Progenitor cell of endocrine pancreas (in vitro differentiated cells): Measurements from ENCODE around the gene RELB. TPM values are rescaled to one million over a fixed set of nuclear protein-coding genes. Genes with fewer than 3 reads are reported as not detected.

ENCODE experiments used
- DNase-seq: peaks from one replicate; pipeline ENCODE4 v3.0.0; 2021; ENCODE audit warnings: low spot score; ENCODE audit not compliant: unreplicated experiment
- H3K27ac Mint-ChIP-seq: 2 replicates; pipeline ENCODE4 v1.8.0; 2021; ENCODE audit warnings: mild to moderate bottlenecking, moderate library complexity, mixed read lengths
- H3K27me3 Mint-ChIP-seq: 2 replicates; pipeline ENCODE4 v1.8.0; 2021; ENCODE audit warnings: mixed read lengths
- H3K36me3 Mint-ChIP-seq: 2 replicates; pipeline ENCODE4 v1.8.0; 2022; ENCODE audit warnings: mixed read lengths; ENCODE audit not compliant: insufficient read depth
- H3K4me1 Mint-ChIP-seq: 2 replicates; pipeline ENCODE4 v1.8.0; 2021; ENCODE audit warnings: low read depth, mixed read lengths
- H3K4me3 Mint-ChIP-seq: 2 replicates; pipeline ENCODE4 v1.8.0; 2021; ENCODE audit warnings: low read depth, mild to moderate bottlenecking, moderate library complexity, mixed read lengths
- H3K9me3 Mint-ChIP-seq: 2 replicates; pipeline ENCODE4 v1.8.0; 2021; ENCODE audit warnings: low read depth, mixed read lengths
- total RNA-seq: library from RNA; stranded (reverse); gene quantifications from 2 replicates; pipeline ENCODE4 v1.2.1, GENCODE V29; 2021
- TF ChIP-seq, protein P1 (sequence below): fragments of 200-600 bp; sonication (generic); IDR thresholded peaks from one replicate; pipeline ENCODE4 v1.5.0; 2021; ENCODE audit warnings: antibody characterized with exemption, mild to moderate bottlenecking; ENCODE audit not compliant: unreplicated experiment

The RELB gene
- total RNA-seq, 1 donor from 2014 or later: 6.8 TPM

DNA sequence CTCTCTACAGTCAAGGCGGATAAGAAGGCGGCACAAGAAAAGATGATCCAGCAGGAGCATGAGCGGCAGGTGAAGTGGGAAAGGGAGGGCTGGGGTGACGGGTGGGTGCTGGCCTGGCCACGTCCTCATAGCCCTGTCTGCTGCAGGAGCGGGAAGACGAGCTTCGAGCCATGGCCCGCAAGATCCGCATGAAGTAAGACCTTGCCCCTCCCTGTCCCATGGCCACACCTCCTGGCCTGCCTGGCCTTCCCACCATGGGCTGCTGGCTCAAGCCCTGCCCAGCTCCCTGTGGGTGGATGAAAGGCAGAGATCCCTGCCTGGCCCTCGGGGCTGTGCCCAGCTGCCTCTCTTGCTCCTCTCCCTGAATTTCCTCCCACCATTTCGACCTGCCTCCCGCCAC, 67.8 kb downstream of the RELB start:
- Mint-ChIP-seq H3K27ac (no peak overlapping the region), H3K9me3 (no peaks in the 10 kb centered on the region), H3K27me3 (no peaks in the 10 kb centered on the region), H3K4me1 (no peaks in the 10 kb centered on the region), H3K36me3 (peaks cover 9% of the 10 kb centered on the region), H3K4me3 (no peak overlapping the region)
- DNase-seq: no peak
- TF ChIP-seq, protein P1, sequence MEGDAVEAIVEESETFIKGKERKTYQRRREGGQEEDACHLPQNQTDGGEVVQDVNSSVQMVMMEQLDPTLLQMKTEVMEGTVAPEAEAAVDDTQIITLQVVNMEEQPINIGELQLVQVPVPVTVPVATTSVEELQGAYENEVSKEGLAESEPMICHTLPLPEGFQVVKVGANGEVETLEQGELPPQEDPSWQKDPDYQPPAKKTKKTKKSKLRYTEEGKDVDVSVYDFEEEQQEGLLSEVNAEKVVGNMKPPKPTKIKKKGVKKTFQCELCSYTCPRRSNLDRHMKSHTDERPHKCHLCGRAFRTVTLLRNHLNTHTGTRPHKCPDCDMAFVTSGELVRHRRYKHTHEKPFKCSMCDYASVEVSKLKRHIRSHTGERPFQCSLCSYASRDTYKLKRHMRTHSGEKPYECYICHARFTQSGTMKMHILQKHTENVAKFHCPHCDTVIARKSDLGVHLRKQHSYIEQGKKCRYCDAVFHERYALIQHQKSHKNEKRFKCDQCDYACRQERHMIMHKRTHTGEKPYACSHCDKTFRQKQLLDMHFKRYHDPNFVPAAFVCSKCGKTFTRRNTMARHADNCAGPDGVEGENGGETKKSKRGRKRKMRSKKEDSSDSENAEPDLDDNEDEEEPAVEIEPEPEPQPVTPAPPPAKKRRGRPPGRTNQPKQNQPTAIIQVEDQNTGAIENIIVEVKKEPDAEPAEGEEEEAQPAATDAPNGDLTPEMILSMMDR: no peak

DNA sequence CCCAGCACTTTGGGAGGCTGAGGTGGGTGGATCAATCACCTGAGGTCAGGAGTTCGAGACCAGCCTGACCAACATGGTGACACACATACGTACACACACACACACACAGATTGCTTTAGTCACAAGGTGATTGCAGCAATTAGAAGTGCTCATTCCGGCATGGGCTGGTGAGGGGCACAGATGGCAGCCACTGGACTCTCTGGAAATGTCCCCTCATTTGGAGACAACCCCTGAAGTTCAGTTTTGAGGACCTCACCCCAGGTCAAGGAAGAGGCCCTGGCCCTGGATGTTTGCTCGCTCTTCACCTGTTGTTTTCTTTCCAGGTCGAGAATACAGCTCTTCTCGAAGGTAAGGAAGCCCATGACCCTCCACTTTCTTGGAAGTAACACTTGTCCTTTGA, 69.0 kb downstream of the RELB start:
- Mint-ChIP-seq H3K4me1 (peaks cover 2% of the 10 kb centered on the region), H3K4me3 (no peak overlapping the region), H3K36me3 (peaks cover 7% of the 10 kb centered on the region), H3K27ac (no peak overlapping the region), H3K27me3 (peaks cover 6% of the 10 kb centered on the region), H3K9me3 (no peaks in the 10 kb centered on the region)
- TF ChIP-seq, protein P1: no peak
- DNase-seq: no peak

DNA sequence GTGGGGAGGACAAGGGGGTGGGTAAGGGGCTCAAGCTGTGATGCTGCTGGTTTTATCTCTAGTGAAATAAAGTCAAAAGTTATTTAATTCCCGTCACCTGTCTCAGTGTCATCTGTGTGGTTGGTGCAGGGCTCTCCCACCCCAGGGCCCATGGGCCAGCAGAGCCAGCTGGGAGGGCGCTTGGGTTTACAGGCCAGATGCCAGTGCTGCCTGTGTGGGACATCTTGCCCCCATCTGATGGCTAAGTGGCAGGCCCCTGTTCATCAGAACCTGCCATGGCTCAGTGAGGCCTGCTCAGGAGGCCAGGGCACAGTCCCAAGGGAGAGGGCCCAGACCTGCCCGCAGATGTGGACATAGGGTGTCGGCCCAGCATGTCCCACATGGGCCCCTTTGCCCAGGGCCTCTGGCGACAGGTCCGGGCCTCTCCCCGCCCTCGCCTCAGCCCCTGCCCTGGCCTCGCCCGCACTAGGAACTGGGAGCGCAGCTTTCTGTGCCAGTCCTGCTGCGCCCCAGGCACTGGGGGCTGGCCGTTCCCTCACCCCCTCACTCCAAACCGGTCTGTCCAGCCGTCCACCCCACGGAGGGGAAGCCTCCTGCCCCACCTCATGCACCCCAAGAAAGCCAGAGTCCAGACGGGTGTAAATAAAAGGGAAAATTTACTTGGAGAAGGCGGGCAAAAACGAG, 69.7 kb downstream of the RELB start:
- Mint-ChIP-seq H3K36me3 (peaks cover 7% of the 10 kb centered on the region), H3K27me3 (peaks cover 8% of the 10 kb centered on the region), H3K9me3 (no peaks in the 10 kb centered on the region), H3K4me1 (peaks cover 2% of the 10 kb centered on the region), H3K27ac (peak overlapping the region; percentile 29), H3K4me3 (no peak overlapping the region)
- no peak for DNase-seq
- TF ChIP-seq, protein P1: no peak

DNA sequence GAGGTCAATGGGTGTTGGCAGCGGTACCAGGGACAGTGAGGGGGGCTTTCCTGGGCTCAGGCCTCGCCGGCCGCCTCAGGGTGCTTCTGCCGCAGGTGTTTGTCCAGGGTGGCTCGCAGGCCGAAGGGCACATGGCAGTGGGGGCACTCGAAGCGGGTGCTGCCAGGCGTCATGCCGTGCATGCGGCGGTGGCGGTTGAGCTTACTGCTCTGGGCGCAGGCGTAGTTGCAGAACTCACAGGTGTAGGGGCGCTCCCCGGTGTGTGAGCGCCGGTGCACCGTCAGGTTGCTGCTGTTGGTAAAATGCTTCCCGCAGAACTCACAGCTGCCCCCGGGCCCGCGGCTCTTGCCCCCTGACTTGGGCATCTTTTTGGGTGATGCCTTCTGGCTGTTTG, 70.3 kb downstream of the RELB start:
- no peak for DNase-seq

DNA sequence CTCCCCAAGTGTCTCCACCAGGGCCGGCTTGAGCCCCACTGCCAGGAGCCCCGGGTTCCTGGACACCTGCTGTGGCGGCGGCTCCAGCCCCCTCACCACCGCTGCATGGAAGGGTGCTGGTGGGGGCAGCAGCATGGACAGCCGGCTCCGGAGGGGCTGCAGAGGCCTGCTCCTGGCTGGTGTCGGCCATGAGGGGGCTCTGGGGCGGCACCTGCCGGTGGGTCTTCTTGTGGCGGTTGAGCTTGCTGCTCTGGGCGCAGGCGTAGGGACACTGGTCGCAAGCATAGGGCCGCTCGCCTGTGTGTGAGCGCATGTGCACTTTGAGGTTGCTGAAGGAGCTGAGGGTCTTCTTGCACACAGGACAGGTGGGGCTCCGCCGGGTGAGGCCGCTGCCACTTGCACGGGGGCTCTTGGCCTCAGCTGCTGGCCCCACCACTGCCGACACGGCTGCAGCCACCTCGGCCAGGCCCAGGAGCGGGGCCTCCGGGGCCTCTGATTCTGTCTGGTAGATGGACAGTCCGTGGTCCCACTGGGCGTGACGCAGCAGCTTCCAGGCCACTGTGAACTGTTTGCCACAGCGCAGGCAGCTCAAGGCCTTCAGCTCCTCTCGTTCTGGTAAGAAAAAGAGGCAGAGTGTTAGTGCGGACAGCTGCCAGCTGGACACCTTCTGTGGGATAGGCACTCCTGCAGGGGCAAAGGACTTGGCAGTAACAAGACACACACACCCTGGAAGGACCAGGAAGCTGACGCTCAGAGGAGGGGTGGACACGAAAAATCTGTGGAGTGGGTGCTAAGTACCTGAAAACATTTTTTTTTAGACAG, 70.9 kb downstream of the RELB start:
- no peak for DNase-seq
- peaks cover 7% of the 10 kb centered on the region for H3K36me3 Mint-ChIP-seq
- peaks cover 7% of the 10 kb centered on the region for H3K4me1 Mint-ChIP-seq
- no peak overlapping the region for H3K4me3 Mint-ChIP-seq
- H3K27me3 Mint-ChIP-seq: peaks cover 16% of the 10 kb centered on the region
- no peak overlapping the region for H3K27ac Mint-ChIP-seq
- TF ChIP-seq, protein P1: no peak
- H3K9me3 Mint-ChIP-seq: no peaks in the 10 kb centered on the region

More for the DNA sequence above, 70.3 kb downstream of the RELB start:
- no peaks in the 10 kb centered on the region for H3K9me3 Mint-ChIP-seq
- no peak overlapping the region for H3K27ac Mint-ChIP-seq
- TF ChIP-seq, protein P1: no peak
- H3K4me3 Mint-ChIP-seq: no peak overlapping the region
- H3K4me1 Mint-ChIP-seq: peaks cover 3% of the 10 kb centered on the region
- H3K36me3 Mint-ChIP-seq: peaks cover 7% of the 10 kb centered on the region
- peaks cover 10% of the 10 kb centered on the region for H3K27me3 Mint-ChIP-seq
